LNCAP (cell line): ENCODE results near the gene NME4.

ENCODE experiments used
- CTCF ChIP-seq: fragments of 450-650 bp; IDR thresholded peaks from 2 replicates; pipeline ENCODE4 v1.5.1; 2017; ENCODE audit warnings: mild to moderate bottlenecking

The NME4 gene

GRCh38 chr16:378821-379182 lies 18.2 kb upstream of the NME4 start:
- no peak for TF ChIP-seq CTCF

- TF ChIP-seq CTCF, result no peak
Measured at GRCh38 chr16:379183-379960, 17.6 kb upstream of the NME4 start.

- TF ChIP-seq CTCF, result no peak
Measured at GRCh38 chr16:379961-380761, 16.8 kb upstream of the NME4 start.

- TF ChIP-seq CTCF, result no peak
Measured at GRCh38 chr16:380762-381011, 16.3 kb upstream of the NME4 start.

GRCh38 chr16:381012-381788 lies 15.8 kb upstream of the NME4 start:
- TF ChIP-seq CTCF, result no peak

- no peak for TF ChIP-seq CTCF
Measured at GRCh38 chr16:381789-382717, 14.9 kb upstream of the NME4 start, which contains the start of gene PGAP6. PGAP6 (minus strand) TSS chr16:381978; CDS start chr16:381821, 157 bp downstream.
